Measurements from ENCODE around the gene MAPK7. TPM values are rescaled to one million over a fixed set of nuclear protein-coding genes. Genes with fewer than 3 reads are reported as not detected.

MAPK7 gene
- total and polyA plus RNA-seq, 2 experiments from 2014 or later = 21.2 to 28.6 TPM

- Histone ChIP-seq H3K36me3 (ENCODE audit: low read depth) (no peaks in the 10 kb centered on the region), H3K4me3 (no peak overlapping the region), H3K79me2 (ENCODE audit: insufficient read depth) (no peaks in the 10 kb centered on the region), H3K4me2 (ENCODE audit: unreplicated experiment) (no peak overlapping the region), H4K20me1 (ENCODE audit: insufficient read depth) (no peaks in the 10 kb centered on the region), H2AFZ (no peak overlapping the region), H3K9me3 (ENCODE audit: low read depth) (no peaks in the 10 kb centered on the region), H3K4me1 (ENCODE audit: insufficient read depth) (peaks cover 29% of the 10 kb centered on the region), H3K27me3 (replicated peaks; ENCODE audit: insufficient read depth) (no peaks in the 10 kb centered on the region), H3F3A (ENCODE audit: insufficient read depth) (peaks cover 38% of the 10 kb centered on the region), H3K9ac (no peak overlapping the region), H3K9me2 (ENCODE audit: insufficient read depth) (no peaks in the 10 kb centered on the region), H3K27ac (no peak overlapping the region)
- 92 to 96% methylated on average over 7 to 12 of the region's 12 CpGs for WGBS, 2 experiments (ENCODE audit: low coverage in 1 of 2, low lambda C conversion rate in 2 of 2, missing lambda C conversion rate in 2 of 2)
- no peak for TF ChIP-seq EZH2 (IDR thresholded peaks at IDR 0.05; ENCODE audit: insufficient read depth, poor library complexity, severe bottlenecking)
- no peak for TF ChIP-seq EZH2phosphoT487 (IDR thresholded peaks at IDR 0.05; ENCODE audit: insufficient read depth, low read depth)
- in situ Hi-C loops (cut with MboI) = no loop called here
- DNase-seq = no peak
These were observed 44.5 kb upstream of the MAPK7 start for GRCh38 chr17:19333736-19334290.

GRCh38 chr17:19334331-19334730 is 44.0 kb upstream of the MAPK7 start:
- H3K27me3 ChIP-seq (replicated peaks; ENCODE audit: insufficient read depth) = no peaks in the 10 kb centered on the region
- TF ChIP-seq EZH2 (IDR thresholded peaks at IDR 0.05; ENCODE audit: insufficient read depth, poor library complexity, severe bottlenecking) (no peak), EZH2phosphoT487 (IDR thresholded peaks at IDR 0.05; ENCODE audit: insufficient read depth, low read depth) (no peak)
- in situ Hi-C loops (cut with MboI) = no loop called here
- H3K79me2 ChIP-seq (ENCODE audit: insufficient read depth) = no peaks in the 10 kb centered on the region
- H3K9me2 ChIP-seq (ENCODE audit: insufficient read depth) = no peaks in the 10 kb centered on the region
- no peak overlapping the region for H3K4me2 ChIP-seq (ENCODE audit: unreplicated experiment)
- H3K36me3 ChIP-seq (ENCODE audit: low read depth) = no peaks in the 10 kb centered on the region
- H2AFZ ChIP-seq = no peak overlapping the region
- no peaks in the 10 kb centered on the region for H3K9me3 ChIP-seq (ENCODE audit: low read depth)
- peaks cover 39% of the 10 kb centered on the region for H3F3A ChIP-seq (ENCODE audit: insufficient read depth)
- WGBS, 2 experiments (ENCODE audit: low coverage in 1 of 2, low lambda C conversion rate in 2 of 2, missing lambda C conversion rate in 2 of 2) = 79 to 94% methylated on average over 6 of the region's 6 CpGs
- no peak overlapping the region for H3K27ac ChIP-seq
- no peak overlapping the region for H3K4me3 ChIP-seq
- peaks cover 29% of the 10 kb centered on the region for H3K4me1 ChIP-seq (ENCODE audit: insufficient read depth)
- no peak for DNase-seq
- H3K9ac ChIP-seq = no peak overlapping the region
- H4K20me1 ChIP-seq (ENCODE audit: insufficient read depth) = no peaks in the 10 kb centered on the region

GRCh38 chr17:19335951-19336631 is 42.2 kb upstream of the MAPK7 start:
- no peaks in the 10 kb centered on the region for H4K20me1 ChIP-seq (ENCODE audit: insufficient read depth)
- in situ Hi-C loops (cut with MboI) = no loop called here
- H3K9ac ChIP-seq = no peak overlapping the region
- no peaks in the 10 kb centered on the region for H3K27me3 ChIP-seq (replicated peaks; ENCODE audit: insufficient read depth)
- H3K36me3 ChIP-seq (ENCODE audit: low read depth) = no peaks in the 10 kb centered on the region
- H3K9me3 ChIP-seq (ENCODE audit: low read depth) = no peaks in the 10 kb centered on the region
- no peak for TF ChIP-seq EZH2 (IDR thresholded peaks at IDR 0.05; ENCODE audit: insufficient read depth, poor library complexity, severe bottlenecking)
- no peak for TF ChIP-seq EZH2phosphoT487 (IDR thresholded peaks at IDR 0.05; ENCODE audit: insufficient read depth, low read depth)
- H3K27ac ChIP-seq = no peak overlapping the region
- H3K79me2 ChIP-seq (ENCODE audit: insufficient read depth) = no peaks in the 10 kb centered on the region
- no peak overlapping the region for H3K4me2 ChIP-seq (ENCODE audit: unreplicated experiment)
- 89% methylated on average over 11 to 18 of the region's 18 CpGs for WGBS, 2 experiments (ENCODE audit: low coverage in 1 of 2, low lambda C conversion rate in 2 of 2, missing lambda C conversion rate in 2 of 2)
- no peak for DNase-seq
- H3K4me3 ChIP-seq = no peak overlapping the region
- H3K4me1 ChIP-seq (ENCODE audit: insufficient read depth) = peaks cover 16% of the 10 kb centered on the region
- peaks cover 22% of the 10 kb centered on the region for H3F3A ChIP-seq (ENCODE audit: insufficient read depth)
- no peaks in the 10 kb centered on the region for H3K9me2 ChIP-seq (ENCODE audit: insufficient read depth)
- H2AFZ ChIP-seq = no peak overlapping the region

- DNase-seq = no peak
- WGBS, 2 experiments (ENCODE audit: low coverage in 1 of 2, low lambda C conversion rate in 2 of 2, missing lambda C conversion rate in 2 of 2) = 79% methylated on average over 21 of the region's 21 CpGs
- no peaks in the 10 kb centered on the region for H3K27me3 ChIP-seq (replicated peaks; ENCODE audit: insufficient read depth)
These were observed 41.2 kb upstream of the MAPK7 start for GRCh38 chr17:19336938-19337711.

More at GRCh38 chr17:19336938-19337711, 41.2 kb upstream of the MAPK7 start:
- Histone ChIP-seq H3K9me3 (ENCODE audit: low read depth) (no peaks in the 10 kb centered on the region), H3K4me3 (no peak overlapping the region), H3K4me1 (ENCODE audit: insufficient read depth) (peaks cover 10% of the 10 kb centered on the region; the same call in 1 of the 2 replicates), H2AFZ (no peak overlapping the region), H3K27ac (no peak overlapping the region), H3K9me2 (ENCODE audit: insufficient read depth) (no peaks in the 10 kb centered on the region), H3K9ac (no peak overlapping the region), H3K36me3 (ENCODE audit: low read depth) (no peaks in the 10 kb centered on the region), H4K20me1 (ENCODE audit: insufficient read depth) (no peaks in the 10 kb centered on the region), H3F3A (ENCODE audit: insufficient read depth) (peaks cover 11% of the 10 kb centered on the region; the same call in 1 of the 2 replicates), H3K79me2 (ENCODE audit: insufficient read depth) (no peaks in the 10 kb centered on the region), H3K4me2 (ENCODE audit: unreplicated experiment) (no peak overlapping the region)
- in situ Hi-C loops (cut with MboI) = no loop called here
- TF ChIP-seq EZH2phosphoT487 (IDR thresholded peaks at IDR 0.05; ENCODE audit: insufficient read depth, low read depth) (no peak), EZH2 (IDR thresholded peaks at IDR 0.05; ENCODE audit: insufficient read depth, poor library complexity, severe bottlenecking) (no peak)

Measured in GM23248 (cell line).